Activated CD4-positive, alpha-beta memory T cell treated with anti-CD3 and anti-CD28 coated beads for 36 hours (primary cell): Measurements from ENCODE around the gene ZSWIM8. TPM values are rescaled to one million over a fixed set of nuclear protein-coding genes. Genes with fewer than 3 reads are reported as not detected.

Source experiments
- CTCF ChIA-PET: fragments of 350-600 bp; sonication (Branson Sonifier 250); formaldehyde crosslinking; loops from one replicate; lab custom pipeline; 2021; ENCODE audit warnings: antibody characterized with exemption, inconsistent platforms; lab: Charles Lee
- POLR2A ChIA-PET: fragments of 350-600 bp; sonication (Branson Sonifier 250); formaldehyde crosslinking; loops from one replicate; lab custom pipeline; 2021; ENCODE audit warnings: antibody characterized with exemption; lab: Charles Lee
- DNase-seq: peaks from one replicate; pipeline ENCODE4 v3.0.0-alpha.2; 2020
- H3K27ac Mint-ChIP-seq: one replicate; pipeline ENCODE4 v1.8.0; 2021; ENCODE audit warnings: mixed read lengths
- H3K27me3 Mint-ChIP-seq: one replicate; pipeline ENCODE4 v1.8.0; 2021; ENCODE audit warnings: mixed read lengths
- H3K36me3 Mint-ChIP-seq: one replicate; pipeline ENCODE4 v1.8.0; 2021; ENCODE audit warnings: mixed read lengths
- H3K4me1 Mint-ChIP-seq: one replicate; pipeline ENCODE4 v1.8.0; 2021; ENCODE audit warnings: low read depth, mixed read lengths
- H3K4me3 Mint-ChIP-seq: one replicate; pipeline ENCODE4 v1.8.0; 2021; ENCODE audit warnings: mild to moderate bottlenecking, mixed read lengths
- H3K9me3 Mint-ChIP-seq: one replicate; pipeline ENCODE4 v1.8.0; 2021; ENCODE audit warnings: mixed read lengths
- intact Hi-C: fragments of 100-400 bp; cut with micrococcal nuclease; formaldehyde crosslinking; loops from one replicate; pipeline ENCODE4 v1.15.1; 2023
- total RNA-seq, 2 experiments: library from RNA; stranded (reverse); gene quantifications; one replicate each; pipeline ENCODE4 v1.2.3, GENCODE V29; 2021

Gene ZSWIM8
- total RNA-seq, 2 experiments from 2014 or later = 45.1 to 46.2 TPM

GRCh38 chr10:73796766-73797165, 11.4 kb downstream of the ZSWIM8 start:
- H3K27ac Mint-ChIP-seq = no peak overlapping the region
- H3K27me3 Mint-ChIP-seq = no peaks in the 10 kb centered on the region
- H3K4me1 Mint-ChIP-seq = no peaks in the 10 kb centered on the region
- CTCF ChIA-PET = no interaction called here
- POLR2A ChIA-PET = interaction anchor here (1.9 kb wide), 1 partner anchor 13 kb away, joined by 5 read pairs; no protein-coding TSS in a partner anchor
- H3K36me3 Mint-ChIP-seq = peaks cover 29% of the 10 kb centered on the region
- no peaks in the 10 kb centered on the region for H3K9me3 Mint-ChIP-seq
- no peak for DNase-seq
- no peak overlapping the region for H3K4me3 Mint-ChIP-seq
- intact Hi-C loops = no loop called here

DNA sequence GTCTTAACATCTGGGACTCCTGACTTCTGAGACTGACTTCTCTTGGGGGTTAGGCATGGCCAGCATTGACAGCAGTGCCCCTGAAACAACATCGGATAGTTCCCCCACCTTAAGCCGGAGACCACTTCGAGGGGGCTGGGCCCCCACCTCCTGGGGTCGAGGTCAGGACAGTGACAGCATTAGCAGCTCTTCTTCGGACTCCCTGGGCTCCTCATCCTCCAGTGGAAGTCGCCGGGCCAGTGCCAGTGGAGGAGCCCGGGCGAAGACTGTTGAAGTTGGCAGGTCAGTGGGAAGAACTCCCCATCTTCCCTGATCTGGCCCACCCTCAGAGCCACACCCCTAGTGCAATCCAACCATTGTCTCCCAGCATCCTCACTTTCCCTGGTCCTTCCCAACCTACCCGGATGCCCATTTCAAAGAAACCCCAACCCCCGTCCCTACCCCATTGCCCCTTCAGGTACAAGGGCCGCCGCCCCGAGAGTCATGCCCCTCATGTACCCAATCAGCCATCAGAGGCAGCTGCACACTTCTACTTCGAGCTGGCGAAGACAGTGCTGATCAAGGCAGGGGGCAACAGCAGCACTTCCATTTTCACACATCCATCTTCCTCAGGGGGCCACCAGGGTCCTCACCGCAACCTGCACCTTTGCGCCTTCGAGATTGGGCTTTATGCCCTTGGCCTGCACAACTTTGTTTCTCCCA, 12.1 kb downstream of the ZSWIM8 start:
- Mint-ChIP-seq H3K36me3 (peaks cover 31% of the 10 kb centered on the region), H3K27ac (peak overlapping the region; percentile 50)
- CTCF ChIA-PET = no interaction called here

GRCh38 chr10:73798087-73798486, 12.7 kb downstream of the ZSWIM8 start:
- H3K27ac Mint-ChIP-seq = peak overlapping the region; percentile 50
- peaks cover 32% of the 10 kb centered on the region for H3K36me3 Mint-ChIP-seq
- POLR2A ChIA-PET = interaction anchor here (1.2 kb wide), 1 partner anchor 11 kb away, joined by 6 read pairs; no protein-coding TSS in a partner anchor
- no peaks in the 10 kb centered on the region for H3K4me1 Mint-ChIP-seq
- no peaks in the 10 kb centered on the region for H3K9me3 Mint-ChIP-seq
- CTCF ChIA-PET = no interaction called here
- H3K27me3 Mint-ChIP-seq = no peaks in the 10 kb centered on the region
- DNase-seq = no peak
- intact Hi-C loops = no loop called here
- no peak overlapping the region for H3K4me3 Mint-ChIP-seq

More for the DNA sequence above, 12.1 kb downstream of the ZSWIM8 start:
- Mint-ChIP-seq H3K4me3 (no peak overlapping the region), H3K27me3 (no peaks in the 10 kb centered on the region), H3K9me3 (no peaks in the 10 kb centered on the region), H3K4me1 (no peaks in the 10 kb centered on the region)
- no peak for DNase-seq
- intact Hi-C loops = no loop called here
- POLR2A ChIA-PET = interaction anchor here (1.9 kb wide), 1 partner anchor 12 kb away, joined by 5 read pairs; no protein-coding TSS in a partner anchor

DNA sequence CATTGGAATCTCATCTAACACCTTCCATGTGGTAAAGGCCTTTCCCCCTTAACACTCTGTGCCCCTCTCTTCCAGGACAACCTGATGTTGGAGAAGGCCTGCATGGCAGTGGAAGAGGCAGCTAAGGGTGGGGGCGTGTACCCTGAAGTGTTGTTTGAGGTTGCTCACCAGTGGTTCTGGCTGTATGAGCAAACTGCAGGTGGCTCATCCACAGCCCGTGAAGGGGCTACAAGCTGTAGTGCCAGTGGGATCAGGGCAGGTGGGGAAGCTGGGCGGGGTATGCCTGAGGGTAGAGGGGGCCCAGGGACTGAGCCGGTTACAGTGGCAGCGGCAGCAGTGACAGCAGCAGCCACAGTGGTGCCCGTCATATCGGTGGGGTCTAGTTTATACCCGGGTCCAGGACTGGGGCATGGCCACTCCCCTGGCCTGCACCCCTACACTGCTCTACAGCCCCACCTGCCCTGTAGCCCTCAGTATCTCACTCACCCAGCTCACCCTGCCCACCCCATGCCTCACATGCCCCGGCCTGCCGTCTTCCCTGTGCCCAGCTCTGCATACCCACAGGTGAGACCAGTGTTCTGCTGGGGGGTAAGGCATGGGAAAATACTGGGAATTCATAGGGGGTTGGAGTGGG, 13.6 kb downstream of the ZSWIM8 start:
- CTCF ChIA-PET = no interaction called here
- Mint-ChIP-seq H3K27me3 (no peaks in the 10 kb centered on the region), H3K36me3 (peaks cover 33% of the 10 kb centered on the region), H3K9me3 (no peaks in the 10 kb centered on the region), H3K4me3 (no peak overlapping the region), H3K27ac (peak overlapping the region; percentile 34), H3K4me1 (peaks cover 7% of the 10 kb centered on the region)
- POLR2A ChIA-PET = interaction anchor here (0.9 to 1.2 kb wide), 2 partner anchors 10 to 27 kb away, joined by 3 to 6 read pairs; a partner anchor contains a TSS
- no peak for DNase-seq
- intact Hi-C loops = no loop called here

DNA sequence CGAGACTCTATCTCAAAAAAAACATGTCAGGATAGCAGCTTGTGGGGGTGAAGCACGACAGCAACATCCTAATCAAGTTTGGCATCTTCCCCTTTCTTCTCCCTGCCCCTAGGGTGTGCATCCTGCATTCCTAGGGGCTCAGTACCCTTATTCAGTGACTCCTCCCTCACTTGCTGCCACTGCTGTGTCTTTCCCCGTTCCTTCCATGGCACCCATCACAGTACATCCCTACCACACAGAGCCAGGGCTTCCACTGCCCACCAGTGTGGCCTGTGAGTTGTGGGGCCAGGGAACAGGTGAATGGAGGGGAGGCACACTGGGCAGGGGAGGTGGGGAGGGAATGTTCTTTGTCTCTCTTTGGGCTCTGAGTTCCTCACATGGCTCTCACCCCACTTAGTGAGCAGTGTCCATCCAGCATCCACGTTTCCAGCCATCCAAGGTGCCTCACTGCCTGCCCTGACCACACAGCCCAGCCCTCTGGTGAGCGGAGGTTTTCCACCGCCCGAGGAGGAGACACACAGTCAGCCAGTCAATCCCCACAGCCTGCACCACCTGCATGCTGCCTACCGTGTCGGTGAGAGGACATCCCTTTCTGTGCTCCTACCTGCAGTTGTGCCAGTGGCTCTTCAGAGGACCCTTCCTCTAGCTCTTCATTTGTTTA, 14.6 kb downstream of the ZSWIM8 start:
- intact Hi-C loops = no loop called here
- Mint-ChIP-seq H3K36me3 (peaks cover 28% of the 10 kb centered on the region), H3K4me3 (no peak overlapping the region), H3K27ac (no peak overlapping the region), H3K27me3 (no peaks in the 10 kb centered on the region), H3K9me3 (no peaks in the 10 kb centered on the region), H3K4me1 (peaks cover 8% of the 10 kb centered on the region)
- ChIA-PET POLR2A (interaction anchor here (1.4 kb wide), 1 partner anchor 10 kb away, joined by 6 read pairs; no protein-coding TSS in a partner anchor), CTCF (no interaction called here)
- DNase-seq = no peak

- no peak overlapping the region for H3K4me3 Mint-ChIP-seq
- POLR2A ChIA-PET = interaction anchor here (1.4 kb wide), 1 partner anchor 9 kb away, joined by 6 read pairs; no protein-coding TSS in a partner anchor
- H3K27me3 Mint-ChIP-seq = no peaks in the 10 kb centered on the region
- H3K27ac Mint-ChIP-seq = no peak overlapping the region
- intact Hi-C loops = no loop called here
- H3K9me3 Mint-ChIP-seq = no peaks in the 10 kb centered on the region
- CTCF ChIA-PET = no interaction called here
- peaks cover 33% of the 10 kb centered on the region for H3K36me3 Mint-ChIP-seq
- no peak for DNase-seq
- peaks cover 9% of the 10 kb centered on the region for H3K4me1 Mint-ChIP-seq
Observed at GRCh38 chr10:73800560-73801252, 15.3 kb downstream of the ZSWIM8 start.

DNA sequence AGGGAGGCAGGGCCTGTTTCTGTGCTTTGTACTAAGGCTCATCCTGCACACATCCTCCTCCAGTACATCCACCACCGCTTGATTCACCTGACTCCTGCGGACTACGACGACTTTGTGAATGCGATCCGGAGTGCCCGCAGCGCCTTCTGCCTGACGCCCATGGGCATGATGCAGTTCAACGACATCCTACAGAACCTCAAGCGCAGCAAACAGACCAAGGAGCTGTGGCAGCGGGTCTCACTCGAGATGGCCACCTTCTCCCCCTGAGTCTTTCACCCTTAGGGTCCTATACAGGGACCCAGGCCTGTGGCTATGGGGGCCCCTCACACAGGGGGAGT, 15.8 kb downstream of the ZSWIM8 start:
- POLR2A ChIA-PET = interaction anchor here (0.7 to 1.4 kb wide), 2 partner anchors 9 kb away, joined by 5 to 6 read pairs; no protein-coding TSS in a partner anchor
- intact Hi-C loops = no loop called here
- DNase-seq = no peak
- H3K4me3 Mint-ChIP-seq = no peak overlapping the region
- no peaks in the 10 kb centered on the region for H3K9me3 Mint-ChIP-seq
- H3K4me1 Mint-ChIP-seq = peaks cover 13% of the 10 kb centered on the region
- CTCF ChIA-PET = no interaction called here
- H3K27ac Mint-ChIP-seq = no peak overlapping the region
- peaks cover 36% of the 10 kb centered on the region for H3K36me3 Mint-ChIP-seq
- no peaks in the 10 kb centered on the region for H3K27me3 Mint-ChIP-seq

- intact Hi-C loops = no loop called here
- Mint-ChIP-seq H3K9me3 (no peaks in the 10 kb centered on the region), H3K4me3 (no peak overlapping the region), H3K36me3 (peaks cover 46% of the 10 kb centered on the region), H3K27ac (peak overlapping the region; percentile 51), H3K4me1 (peaks cover 24% of the 10 kb centered on the region), H3K27me3 (no peaks in the 10 kb centered on the region)
- no peak for DNase-seq
- POLR2A ChIA-PET = no interaction called here
- CTCF ChIA-PET = no interaction called here
Observed at GRCh38 chr10:73802276-73802991, 17.0 kb downstream of the ZSWIM8 start.

DNA sequence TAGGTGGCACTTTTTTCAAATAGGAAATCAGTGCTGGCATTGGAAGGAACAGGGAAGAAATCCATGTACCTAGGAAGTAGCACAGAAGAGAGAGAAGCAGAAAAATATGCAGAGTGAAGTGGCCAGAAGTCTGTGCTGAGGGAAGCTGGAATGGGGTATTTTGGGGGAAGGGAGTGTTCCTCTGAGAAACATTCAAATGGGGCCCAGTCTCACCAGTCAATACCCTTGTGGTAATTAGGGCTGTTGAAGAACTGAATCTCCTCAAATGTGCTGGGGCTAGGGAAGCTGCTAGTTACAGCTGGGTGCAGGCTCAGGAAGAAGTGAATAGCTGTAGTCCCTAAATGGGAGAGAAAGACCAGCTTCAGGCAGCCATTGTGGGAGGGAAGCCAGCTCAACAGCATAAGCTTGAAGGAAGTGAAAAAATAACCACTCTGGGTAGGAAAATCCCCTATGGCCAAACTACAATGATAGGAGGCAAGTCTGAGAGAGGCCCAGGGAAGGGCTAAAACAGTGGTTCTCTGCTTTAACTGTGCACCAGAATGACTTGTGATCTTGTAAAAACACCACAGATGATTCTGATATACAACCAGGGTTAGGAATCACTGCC, 18.4 kb downstream of the ZSWIM8 start:
- Mint-ChIP-seq H3K4me3 (no peak overlapping the region), H3K27me3 (no peaks in the 10 kb centered on the region), H3K36me3 (peaks cover 57% of the 10 kb centered on the region), H3K4me1 (peaks cover 35% of the 10 kb centered on the region), H3K9me3 (no peaks in the 10 kb centered on the region), H3K27ac (peak overlapping the region; percentile 86)
- POLR2A ChIA-PET = interaction anchor here (1.1 to 1.4 kb wide), 3 partner anchors 22 to 60 kb away, joined by 3 to 5 read pairs (median 4); partner anchors contain the start of gene CHCHD1
- no peak for DNase-seq
- intact Hi-C loops = no loop called here
- CTCF ChIA-PET = interaction anchor here (0.9 to 1.0 kb wide), 2 partner anchors 17 to 32 kb away, joined by 3 read pairs; no protein-coding TSS in a partner anchor

DNA sequence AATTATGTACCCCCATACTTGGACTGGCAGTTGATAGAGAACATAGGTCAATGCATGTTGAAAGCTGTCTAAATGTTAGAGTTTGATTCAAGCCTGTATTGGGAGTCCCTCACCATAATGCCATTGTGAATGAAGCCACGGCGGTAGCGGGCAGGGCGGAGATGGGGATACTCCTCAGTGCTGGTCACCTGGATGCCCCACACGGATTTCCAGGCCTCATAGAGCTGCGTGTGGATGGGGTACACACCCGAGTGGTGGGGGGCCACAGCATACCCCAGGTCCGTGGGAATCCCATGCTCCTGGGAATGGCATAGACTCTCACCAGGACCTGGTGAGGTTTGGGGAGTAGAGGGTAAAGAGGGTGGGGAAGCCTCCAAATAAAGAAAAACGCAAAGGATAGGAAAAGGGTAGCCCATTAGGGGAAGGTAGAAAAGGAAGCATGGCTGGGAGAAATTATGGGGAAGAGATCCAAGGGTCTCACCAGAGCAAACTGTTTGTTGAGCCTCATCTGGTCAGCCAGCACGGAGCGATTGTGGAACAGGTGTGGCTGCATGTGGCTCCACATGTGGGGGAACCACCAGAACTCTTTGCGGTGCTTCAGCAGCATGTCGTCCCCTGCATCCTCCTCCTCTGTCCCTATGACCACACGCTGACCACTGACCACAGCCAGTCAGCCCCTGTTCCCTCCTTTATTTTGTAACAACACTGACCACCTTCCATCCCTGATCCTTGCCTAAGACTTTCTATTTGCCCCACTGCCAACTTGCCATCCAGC, 21.0 kb downstream of the ZSWIM8 start:
- H3K9me3 Mint-ChIP-seq = no peaks in the 10 kb centered on the region
- no peak overlapping the region for H3K4me3 Mint-ChIP-seq
- no peak for DNase-seq
- H3K4me1 Mint-ChIP-seq = peaks cover 50% of the 10 kb centered on the region
- peak overlapping the region; percentile 58 for H3K27ac Mint-ChIP-seq
- CTCF ChIA-PET = interaction anchor here (1.0 to 1.4 kb wide), 2 partner anchors 9 to 38 kb away, joined by 3 to 4 read pairs; no protein-coding TSS in a partner anchor
- H3K27me3 Mint-ChIP-seq = no peaks in the 10 kb centered on the region
- peaks cover 60% of the 10 kb centered on the region for H3K36me3 Mint-ChIP-seq
- intact Hi-C loops = no loop called here
- POLR2A ChIA-PET = interaction anchor here (1.7 kb wide), 1 partner anchor 20 kb away, joined by 8 read pairs; the partner anchor contains the start of gene ZSWIM8
